GM19351 (cell line): ENCODE data around the gene TIRAP.

Source experiments
- ATAC-seq: cut with Tn5 transposase; IDR thresholded peaks from one replicate; pipeline ENCODE4 v1.9.1; 2021; ENCODE audit warnings: mild to moderate bottlenecking, moderate library complexity; ENCODE audit not compliant: unreplicated experiment

TIRAP gene

GRCh38 chr11:126339863-126340434, 57.1 kb downstream of the TIRAP start:
- no peak for ATAC-seq

DNA sequence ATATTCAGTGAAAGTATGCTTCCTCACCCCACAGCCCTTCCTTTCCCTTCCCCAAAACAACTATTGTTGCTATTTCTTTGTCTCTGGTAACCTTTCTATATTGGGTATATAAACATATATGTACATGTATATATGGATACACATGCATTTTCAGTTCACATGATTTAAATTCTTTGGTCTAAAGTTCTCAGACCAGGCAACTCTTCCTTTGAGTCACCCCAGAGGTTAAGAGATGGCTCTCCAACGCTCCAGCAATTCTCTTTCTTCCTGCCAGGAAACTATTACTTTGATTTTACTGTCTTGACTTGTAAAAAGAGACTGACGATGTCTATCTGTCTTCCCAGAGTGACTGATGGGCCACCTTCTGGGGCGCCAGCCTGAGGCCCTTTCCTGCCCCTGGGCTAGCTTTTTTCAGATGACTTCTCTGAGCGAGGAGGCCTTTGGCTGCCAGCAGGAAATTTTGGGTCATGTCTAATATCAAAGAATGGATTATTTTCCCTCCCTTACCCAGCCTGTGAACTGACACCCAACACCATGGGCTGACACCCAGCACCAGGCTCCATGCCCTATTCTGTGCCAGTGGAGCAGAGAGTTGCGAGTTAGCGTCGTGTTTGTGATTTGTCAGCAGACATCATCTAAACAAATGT, 58.2 kb downstream of the TIRAP start:
- ATAC-seq, result no peak

DNA sequence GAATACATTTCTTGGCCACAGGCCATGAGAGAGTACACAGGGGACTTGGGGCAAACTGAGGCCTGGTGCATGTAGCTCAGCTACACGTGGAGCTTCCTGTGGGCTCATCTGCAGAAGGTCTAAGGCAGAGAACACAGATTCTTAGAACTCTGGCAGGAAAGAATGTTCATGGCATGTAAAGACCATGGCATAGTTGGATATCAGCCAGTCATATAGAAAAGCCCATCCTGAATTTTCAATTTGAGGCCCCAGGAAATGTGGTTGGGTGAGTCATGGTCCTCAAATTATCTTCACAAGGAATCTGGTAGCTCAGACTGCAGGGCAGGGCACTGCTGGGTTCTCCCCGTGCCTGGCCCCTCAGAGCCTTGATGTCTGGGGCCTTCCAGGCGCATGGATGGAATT, 58.9 kb downstream of the TIRAP start:
- ATAC-seq, result no peak

GRCh38 chr11:126343051-126343450, 60.2 kb downstream of the TIRAP start:
- ATAC-seq, result no peak
